Measurements from ENCODE around the gene PTGFR. TPM values are rescaled to one million over a fixed set of nuclear protein-coding genes. Genes with fewer than 3 reads are reported as not detected.

PTGFR gene
- total and polyA plus RNA-seq, 5 donors from 2014 or later: not detected

Other genes with a start within 250 kb of the PTGFR start
- 19.1 TPM for gene IFI44L, start 129.5 kb downstream of the PTGFR start, total RNA-seq
- 1 to 10 TPM; 1.4 to 8.2 (median 3.6) TPM for gene IFI44L, start 129.5 kb downstream of the PTGFR start, polyA plus RNA-seq
- gene IFI44, start 158.9 kb downstream of the PTGFR start, total RNA-seq: 53.9 TPM
- 10 to 100 TPM; 10.2 to 31.4 (median 19.4) TPM for gene IFI44, start 158.9 kb downstream of the PTGFR start, polyA plus RNA-seq